GM23338 (cell line): Measurements from ENCODE around the gene COL4A1.

Experiments used
- EZH2 ChIP-seq: fragments of 200-600 bp; sonication (generic); IDR thresholded peaks from one replicate; pipeline ENCODE4 v1.8.0; 2017; ENCODE audit warnings: antibody characterized with exemption, mild to moderate bottlenecking, low read depth; ENCODE audit not compliant: unreplicated experiment
- JUNB ChIP-seq: IDR thresholded peaks from one replicate; pipeline ENCODE4 v1.6.1; 2016; ENCODE audit warnings: antibody characterized with exemption; ENCODE audit not compliant: unreplicated experiment
- STAT1 ChIP-seq: IDR thresholded peaks from one replicate; pipeline ENCODE4 v1.6.1; 2016; ENCODE audit warnings: antibody characterized with exemption; ENCODE audit not compliant: unreplicated experiment
- TF ChIP-seq, protein P1 (sequence below), 2 experiments: fragments of 200-600 bp in 1 of 2; sonication (generic) in 1 of 2; conservative IDR thresholded peaks; 2 replicates each; pipeline versions ENCODE4 v1.5.1 to v1.6.1; 2016 to 2017; ENCODE audit warnings: antibody characterized with exemption in 2 of 2, low read depth in 2 of 2, mild to moderate bottlenecking in 2 of 2, moderate library complexity in 1 of 2

DNA sequence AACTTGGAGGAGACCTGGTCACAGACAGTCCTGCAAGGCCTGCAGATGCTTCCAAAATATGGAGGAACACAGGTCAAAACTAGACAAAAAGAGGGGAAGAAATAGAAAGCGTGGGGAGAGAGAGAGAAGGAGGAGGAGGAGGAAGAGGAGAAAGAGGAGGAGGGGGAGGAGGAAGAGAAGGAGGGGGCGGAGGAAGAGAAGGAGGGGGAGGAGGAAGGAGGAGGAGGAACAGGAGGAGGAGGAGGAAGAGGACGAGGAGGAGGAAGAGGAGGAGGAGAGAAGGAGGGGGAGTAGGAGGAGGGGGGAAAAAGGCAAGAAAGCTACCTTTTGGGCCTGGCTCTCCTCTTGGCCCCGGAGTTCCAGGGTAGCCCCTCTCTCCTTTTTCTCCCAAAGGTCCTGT lies 105.8 kb downstream of the COL4A1 start:
- TF ChIP-seq, protein P1, sequence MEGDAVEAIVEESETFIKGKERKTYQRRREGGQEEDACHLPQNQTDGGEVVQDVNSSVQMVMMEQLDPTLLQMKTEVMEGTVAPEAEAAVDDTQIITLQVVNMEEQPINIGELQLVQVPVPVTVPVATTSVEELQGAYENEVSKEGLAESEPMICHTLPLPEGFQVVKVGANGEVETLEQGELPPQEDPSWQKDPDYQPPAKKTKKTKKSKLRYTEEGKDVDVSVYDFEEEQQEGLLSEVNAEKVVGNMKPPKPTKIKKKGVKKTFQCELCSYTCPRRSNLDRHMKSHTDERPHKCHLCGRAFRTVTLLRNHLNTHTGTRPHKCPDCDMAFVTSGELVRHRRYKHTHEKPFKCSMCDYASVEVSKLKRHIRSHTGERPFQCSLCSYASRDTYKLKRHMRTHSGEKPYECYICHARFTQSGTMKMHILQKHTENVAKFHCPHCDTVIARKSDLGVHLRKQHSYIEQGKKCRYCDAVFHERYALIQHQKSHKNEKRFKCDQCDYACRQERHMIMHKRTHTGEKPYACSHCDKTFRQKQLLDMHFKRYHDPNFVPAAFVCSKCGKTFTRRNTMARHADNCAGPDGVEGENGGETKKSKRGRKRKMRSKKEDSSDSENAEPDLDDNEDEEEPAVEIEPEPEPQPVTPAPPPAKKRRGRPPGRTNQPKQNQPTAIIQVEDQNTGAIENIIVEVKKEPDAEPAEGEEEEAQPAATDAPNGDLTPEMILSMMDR (conservative IDR thresholded peaks at IDR 0.05; ENCODE audit: low read depth in 2 of 2): no peak
- TF ChIP-seq EZH2: no peak
- TF ChIP-seq STAT1: no peak
- no peak for TF ChIP-seq JUNB
